GM21576 (cell line): ENCODE results near the gene RASGRF2.
"Not testable (repeated sequence)": the region's sequence is repeated elsewhere in the genome, so short reads cannot be mapped to it uniquely, and the experiment has no call there.

Experiments used
- ATAC-seq: cut with Tn5 transposase; IDR thresholded peaks from one replicate; pipeline ENCODE4 v1.9.1; 2021; ENCODE audit warnings: mild to moderate bottlenecking, moderate library complexity; ENCODE audit not compliant: unreplicated experiment

The RASGRF2 gene

DNA sequence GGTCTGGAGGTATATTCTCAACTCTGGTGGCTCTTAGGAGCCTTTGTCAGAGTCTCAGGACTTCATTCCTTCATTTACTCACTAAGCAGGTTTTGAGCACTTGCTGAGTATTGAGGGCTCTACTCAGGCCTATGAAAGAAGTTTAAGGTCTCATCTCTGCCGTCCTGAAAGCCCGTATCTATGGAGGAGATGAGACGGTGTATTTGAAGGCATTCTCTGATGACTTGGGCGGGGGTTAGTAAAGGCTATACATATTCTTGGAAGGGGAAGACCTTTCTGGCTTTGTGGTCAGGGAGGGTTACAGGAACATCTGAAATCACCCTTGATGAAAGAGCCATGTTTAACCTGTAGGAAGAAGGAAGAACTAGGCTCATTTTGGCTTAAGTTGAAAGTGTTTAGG lies 21.9 kb downstream of the RASGRF2 start:
- ATAC-seq = no peak

DNA sequence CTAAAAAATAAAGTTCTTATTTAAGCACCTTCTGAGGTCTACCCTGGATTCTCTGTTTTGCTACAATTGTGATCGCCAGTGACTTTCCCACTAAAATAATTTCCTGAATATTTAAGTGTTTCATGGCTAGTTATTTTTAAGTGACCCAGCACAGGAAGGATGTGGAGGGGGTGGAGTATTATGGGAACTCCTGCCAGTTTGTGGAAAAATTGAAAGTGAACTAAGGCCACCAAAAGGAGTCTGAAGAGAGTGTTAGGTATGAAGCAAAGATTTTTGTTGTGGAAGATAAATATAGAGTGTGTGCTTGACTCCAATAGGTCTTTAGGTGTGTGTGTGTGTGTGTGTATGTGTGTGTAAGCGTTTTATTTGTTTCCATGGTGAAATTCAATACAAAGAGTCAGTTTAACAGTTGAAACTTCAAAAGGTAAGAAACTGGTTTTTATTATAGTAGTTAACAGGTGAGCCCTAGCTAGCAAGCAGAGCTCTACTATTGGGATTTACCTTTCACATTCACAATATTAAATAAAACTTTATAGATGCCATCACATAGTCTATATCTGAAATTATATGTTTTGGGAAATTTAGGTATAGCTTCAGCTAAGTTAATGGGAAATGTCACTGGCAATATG lies 25.6 kb downstream of the RASGRF2 start:
- no peak for ATAC-seq

DNA sequence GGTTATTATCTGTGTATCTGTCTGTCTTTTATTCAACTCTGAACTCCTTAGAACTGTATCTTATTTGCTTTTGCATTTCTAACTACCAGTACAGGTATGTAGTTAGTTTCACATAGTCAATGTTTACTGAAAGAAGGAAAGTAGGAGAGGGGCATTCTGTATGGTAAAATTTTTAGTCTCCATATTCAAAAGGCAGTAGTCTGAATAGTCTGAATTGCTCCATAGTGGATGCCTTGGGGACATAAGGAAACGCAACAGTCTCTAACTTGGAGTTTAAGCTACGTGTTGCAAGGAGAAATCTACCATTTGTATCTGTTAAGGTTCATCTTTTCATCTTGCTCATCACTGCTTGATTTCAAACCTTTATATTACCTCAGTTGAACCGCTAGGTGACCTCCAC lies 26.2 kb downstream of the RASGRF2 start:
- ATAC-seq = no peak

DNA sequence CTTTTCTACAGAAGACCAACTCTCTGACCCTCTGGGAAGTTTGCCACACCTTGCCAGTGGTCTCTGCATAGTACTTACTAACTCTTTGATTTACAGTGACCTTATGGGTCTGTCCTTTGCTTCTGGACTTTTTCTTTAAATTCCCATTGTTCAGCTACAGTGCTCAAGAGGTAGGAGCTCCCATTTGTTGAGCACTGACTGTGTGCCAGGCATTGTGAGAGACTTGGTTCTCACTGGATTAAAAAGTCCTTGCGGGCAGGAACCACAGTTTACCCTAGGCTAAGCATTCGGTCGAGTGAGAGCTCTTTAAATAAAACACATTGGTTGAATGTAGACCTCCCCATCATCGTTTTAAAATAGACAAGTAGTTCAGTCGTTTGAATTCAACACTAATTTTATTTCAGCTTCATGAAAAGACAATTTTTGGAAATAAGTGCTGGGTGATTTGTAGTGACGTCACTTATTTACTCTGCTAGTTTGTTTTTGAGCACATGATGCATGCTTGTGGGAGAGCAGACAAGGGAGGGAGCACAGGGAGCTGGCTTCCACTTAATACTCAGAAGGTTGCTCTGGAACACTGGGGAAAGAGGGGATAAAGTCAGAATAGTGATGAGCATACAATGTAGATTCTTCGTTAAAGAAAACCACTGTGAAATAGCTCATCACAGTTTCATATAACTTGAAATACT lies 27.1 kb downstream of the RASGRF2 start:
- ATAC-seq = no peak

GRCh38 chr5:80988419-80988935 lies 28.3 kb downstream of the RASGRF2 start:
- no peak for ATAC-seq

- ATAC-seq = no peak
Observed at GRCh38 chr5:80989883-80990282, 29.7 kb downstream of the RASGRF2 start.

- no peak for ATAC-seq
Observed at GRCh38 chr5:80990527-80990926, 30.4 kb downstream of the RASGRF2 start.

- no peak for ATAC-seq
Observed at GRCh38 chr5:80990971-80991370, 30.8 kb downstream of the RASGRF2 start.

DNA sequence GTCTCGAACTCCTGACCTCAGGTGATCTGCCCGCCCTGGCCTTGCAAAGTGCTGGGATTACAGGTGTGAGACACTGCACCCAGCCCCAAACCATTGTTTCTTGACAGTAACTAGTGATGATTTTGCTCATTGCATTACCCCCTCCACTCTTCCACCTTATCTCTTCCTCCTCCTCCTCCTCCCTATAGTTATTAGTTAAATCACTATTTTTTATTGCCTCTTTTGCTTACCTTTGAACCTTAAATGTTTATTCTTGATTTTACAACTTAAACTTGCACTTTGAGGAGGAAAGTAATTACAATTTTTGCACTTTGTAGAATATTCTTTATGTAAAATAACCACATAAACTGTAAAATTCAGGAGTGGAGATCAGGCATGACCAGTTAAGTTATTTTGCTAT lies 35.7 kb downstream of the RASGRF2 start:
- ATAC-seq = no peak

DNA sequence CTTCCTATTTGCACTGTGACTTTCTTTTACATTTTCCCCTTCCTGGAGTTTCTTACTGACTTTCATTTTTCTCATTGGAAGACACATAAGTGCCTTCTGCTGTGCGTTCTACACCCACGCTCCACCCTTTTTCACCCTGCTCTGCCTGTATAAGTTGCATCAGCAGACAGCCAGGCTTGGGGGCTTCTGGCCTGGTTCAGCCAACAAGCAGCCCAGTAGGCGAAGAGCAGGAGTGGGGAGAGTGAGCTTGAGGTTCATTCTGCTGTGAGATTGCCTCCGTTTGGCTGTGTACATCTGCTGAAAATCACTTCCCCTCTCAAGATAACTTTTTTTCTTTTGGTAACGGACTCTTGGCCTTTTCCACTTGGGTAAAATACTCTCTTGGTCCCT lies 38.4 kb downstream of the RASGRF2 start:
- ATAC-seq = no peak

DNA sequence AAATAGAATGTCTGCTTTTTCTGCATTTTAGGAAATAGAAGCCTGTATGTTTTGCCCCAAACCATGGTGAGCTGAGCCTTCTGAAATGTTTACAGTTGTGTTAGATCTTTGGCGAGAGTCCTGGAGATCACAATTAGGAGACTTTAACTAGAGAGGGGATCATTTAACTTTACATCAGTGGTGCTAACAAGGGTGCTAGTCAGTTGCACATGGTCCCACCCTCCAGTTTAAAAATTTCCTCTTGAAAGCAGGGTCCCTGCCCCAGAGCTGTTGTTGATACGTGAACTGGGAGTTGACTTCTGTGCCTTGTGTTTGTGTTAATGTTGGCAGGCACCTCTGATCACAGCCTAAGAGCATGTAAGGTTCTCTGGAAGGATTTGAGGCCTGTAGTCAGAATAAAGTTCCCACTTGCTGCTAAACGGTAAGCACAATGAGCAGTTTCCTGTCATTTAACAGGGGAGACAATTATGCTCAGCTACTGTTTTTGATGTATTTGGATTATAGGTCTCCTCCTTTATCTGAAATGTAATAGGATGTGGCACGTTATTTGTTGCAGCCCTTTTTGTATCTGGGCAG lies 43.7 kb downstream of the RASGRF2 start:
- ATAC-seq = no peak

GRCh38 chr5:81005708-81006107 lies 45.5 kb downstream of the RASGRF2 start:
- ATAC-seq = no peak

GRCh38 chr5:81006231-81006630 lies 46.1 kb downstream of the RASGRF2 start:
- ATAC-seq = no peak

DNA sequence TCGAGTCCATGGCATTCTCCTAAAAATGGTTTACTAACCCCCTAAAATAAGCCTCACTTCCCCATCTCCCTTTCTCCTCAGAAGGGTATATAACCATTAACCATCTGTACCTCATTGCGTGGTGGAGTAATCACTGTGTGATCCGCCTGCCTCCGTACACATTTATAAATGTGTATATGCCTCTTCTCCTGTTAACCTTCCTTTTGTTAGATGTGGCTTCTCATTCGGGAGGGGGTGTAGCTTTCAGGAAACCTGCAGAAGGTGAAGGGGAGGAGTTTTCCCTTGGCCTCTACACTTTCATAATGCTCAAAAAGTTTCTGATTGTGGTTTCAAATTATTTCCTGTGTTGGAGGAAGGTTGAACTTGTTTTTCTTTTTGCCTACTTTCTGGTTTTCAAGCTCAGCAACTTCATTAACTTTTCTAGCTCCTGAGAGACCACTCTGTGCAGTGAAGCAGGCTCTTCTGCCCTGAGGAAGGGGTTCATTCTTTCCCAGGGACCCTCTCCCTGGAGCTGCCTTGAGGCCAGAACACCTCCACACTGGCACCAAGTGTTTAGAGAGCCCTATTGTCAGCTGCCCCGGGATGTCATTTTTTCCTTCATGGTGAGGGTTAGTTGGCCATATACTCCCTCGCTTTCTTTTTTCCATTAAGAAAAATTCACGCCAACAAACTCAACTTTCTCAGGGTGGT lies 46.9 kb downstream of the RASGRF2 start:
- no peak for ATAC-seq

DNA sequence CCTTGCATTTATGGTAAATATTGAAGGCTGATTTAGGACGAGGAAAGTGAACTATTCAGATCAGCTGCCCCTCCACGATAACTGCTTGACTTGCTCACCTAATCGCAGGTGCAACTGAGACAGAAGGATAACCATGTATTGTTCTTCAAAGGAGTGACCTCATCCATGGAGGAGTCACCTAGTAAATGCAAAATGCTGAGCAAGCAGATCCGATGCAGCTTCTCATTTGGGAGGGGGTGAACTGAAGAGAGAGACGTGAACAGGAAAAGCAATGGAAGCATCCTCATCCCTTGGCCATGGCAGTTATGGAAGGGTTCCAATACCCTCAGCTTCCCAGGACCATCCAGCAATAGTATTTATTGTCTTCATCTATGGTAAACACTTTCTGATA lies 47.5 kb downstream of the RASGRF2 start:
- no peak for ATAC-seq

DNA sequence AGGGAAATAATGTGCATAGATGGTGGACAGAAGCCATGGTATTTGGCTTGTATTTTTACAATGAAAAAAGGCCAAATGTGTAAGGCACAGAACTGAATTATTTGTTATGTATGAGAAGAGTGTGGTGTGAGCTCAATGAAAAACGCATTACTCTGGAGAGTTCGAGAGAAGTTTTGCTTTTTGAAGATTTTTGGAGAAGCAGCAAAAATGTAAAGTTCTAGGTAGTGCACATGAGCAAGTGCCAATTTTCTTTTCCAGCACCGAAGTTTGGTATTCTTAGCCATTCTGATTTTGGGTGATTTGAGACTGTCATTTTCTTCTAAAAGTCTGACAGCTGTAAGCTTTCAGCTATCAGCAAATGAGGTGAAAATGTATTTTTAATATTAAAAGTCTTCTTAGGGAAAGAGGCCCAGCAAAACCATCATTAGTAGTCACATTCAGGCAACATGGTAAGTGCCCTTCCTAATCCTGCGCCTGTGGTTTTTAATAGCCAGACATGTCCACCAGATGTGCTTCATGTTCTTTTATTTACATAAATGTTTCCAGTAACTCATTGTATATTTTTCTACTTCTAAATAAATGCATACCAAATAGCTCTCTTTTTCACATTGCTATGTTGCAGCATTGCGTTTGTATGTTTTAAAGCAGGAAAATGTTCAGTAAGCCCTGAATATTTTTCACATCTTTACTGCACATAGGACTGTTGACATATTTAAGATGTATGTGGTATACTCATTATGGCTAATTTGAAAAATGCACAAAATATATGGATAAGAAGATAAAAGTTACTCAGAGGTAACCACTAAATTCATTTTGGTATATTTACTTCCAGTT lies 50.4 kb downstream of the RASGRF2 start:
- ATAC-seq = no peak

DNA sequence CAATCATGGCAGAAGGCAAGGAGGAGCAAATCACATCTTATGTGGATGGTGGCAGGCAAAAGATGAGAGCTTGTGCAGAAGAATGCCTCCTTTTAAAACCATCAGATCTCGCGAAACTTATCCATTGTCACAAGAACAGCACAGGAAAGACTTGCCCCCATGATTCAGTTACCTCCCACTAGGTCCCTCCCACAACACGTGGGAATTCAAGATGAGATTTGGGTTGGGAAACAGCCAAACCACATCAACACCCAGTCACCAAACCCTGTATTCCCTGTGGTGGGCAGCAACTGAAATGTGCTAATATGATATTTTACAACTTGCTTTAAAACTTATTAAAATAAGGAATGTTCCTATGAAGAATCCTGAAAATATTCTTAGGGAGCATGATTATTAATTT lies 54.2 kb downstream of the RASGRF2 start:
- ATAC-seq = no peak

DNA sequence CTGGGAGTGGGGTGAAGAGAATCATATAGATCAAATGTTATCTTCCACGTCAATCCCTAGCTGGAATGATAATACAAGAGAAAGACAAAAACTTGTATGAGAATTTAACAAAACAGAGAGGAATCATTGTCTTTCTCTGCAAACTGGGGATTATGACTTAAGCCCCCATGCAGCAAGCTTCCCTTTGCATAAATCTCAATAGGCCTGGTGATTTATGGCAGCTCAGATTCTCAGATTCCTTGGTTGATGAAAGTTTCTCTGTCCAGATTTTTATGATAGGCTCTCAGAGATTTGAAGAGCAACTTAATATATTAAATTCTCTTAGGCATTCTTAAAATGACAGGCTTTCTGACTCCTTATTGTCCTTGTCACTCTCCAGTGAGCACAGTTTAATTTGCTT lies 56.0 kb downstream of the RASGRF2 start:
- ATAC-seq = no peak

DNA sequence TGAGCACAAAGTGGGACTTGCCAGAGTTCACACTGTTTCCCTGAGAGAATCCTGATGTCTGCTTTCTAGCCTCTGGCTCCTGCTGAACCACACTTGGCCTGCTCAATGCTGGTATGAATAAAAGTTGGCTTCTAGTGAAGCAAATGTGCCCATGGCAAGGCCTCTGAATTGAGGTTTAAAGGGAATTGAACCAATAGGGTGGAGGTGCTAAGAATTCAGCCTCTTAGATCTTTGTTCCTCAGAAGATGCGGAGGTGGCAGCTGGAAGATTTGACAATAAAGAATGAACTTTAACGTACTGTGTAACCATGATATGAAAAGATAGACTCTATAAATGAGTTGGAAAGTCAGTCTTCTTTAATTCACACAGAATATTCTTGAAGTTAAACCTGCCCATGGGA lies 57.2 kb downstream of the RASGRF2 start:
- ATAC-seq = no peak

GRCh38 chr5:81018608-81019007 lies 58.4 kb downstream of the RASGRF2 start:
- ATAC-seq = not testable (repeated sequence)

GRCh38 chr5:81019748-81020147 lies 59.6 kb downstream of the RASGRF2 start:
- ATAC-seq = no peak
